ENCODE results near the gene MIEN1. TPM values are rescaled to one million over a fixed set of nuclear protein-coding genes. Genes with fewer than 3 reads are reported as not detected.
A peak's percentile ranks its signal among the peaks of the same experiment; 100 is the strongest.

Gene MIEN1, protein sequence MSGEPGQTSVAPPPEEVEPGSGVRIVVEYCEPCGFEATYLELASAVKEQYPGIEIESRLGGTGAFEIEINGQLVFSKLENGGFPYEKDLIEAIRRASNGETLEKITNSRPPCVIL
- total RNA-seq = 48.4 and 52.7 TPM in 2 replicates
- long read RNA-seq, transcript MIEN1-201 (4 exons, 1,006 nt) = major isoform, 10 of 14 reads
- long read RNA-seq, partial matches to known transcripts = 0 of 14 reads
- long read RNA-seq, other reads (novel, unspliced or antisense) = 0 of 14 reads

DNA sequence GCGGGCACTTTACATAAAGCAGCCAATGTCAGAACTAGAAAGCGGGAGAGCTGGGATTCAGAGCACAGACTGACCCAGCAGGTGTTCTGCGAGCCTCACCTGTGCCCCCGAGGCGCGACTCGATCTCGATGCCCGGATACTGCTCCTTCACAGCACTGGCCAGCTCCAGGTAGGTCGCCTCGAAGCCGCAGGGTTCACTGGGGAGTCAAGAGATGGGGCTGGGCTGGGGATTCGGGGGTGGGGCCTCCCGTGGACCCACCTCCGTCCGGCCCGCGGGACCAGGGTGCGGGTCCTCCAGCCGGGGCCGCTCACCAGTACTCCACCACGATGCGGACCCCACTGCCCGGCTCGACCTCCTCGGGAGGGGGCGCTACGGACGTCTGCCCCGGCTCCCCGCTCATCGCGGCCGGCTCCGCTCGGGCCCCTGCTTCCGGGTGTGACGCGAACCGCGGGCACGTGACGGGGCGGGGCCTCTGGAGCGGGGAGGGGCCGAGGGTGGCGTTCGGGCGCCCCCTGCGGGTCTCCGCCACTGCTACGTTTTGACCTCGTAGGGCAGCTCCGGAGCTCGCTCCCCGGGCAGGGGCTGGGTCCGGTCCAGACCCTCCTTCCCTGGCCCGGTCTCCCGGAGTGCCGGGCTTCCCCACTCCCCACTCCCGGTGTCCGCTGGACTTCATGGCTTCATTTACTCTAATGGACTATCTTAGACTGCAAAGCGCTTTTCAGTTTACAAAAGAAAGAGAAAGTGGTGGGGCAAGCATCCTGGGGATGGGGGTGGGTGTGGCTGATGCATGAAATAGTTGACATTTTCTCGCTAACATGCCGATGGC lies at the start of gene MIEN1:
Gene MIEN1 (minus strand): TSS at position 438 of the 827 bp plus-strand sequence. CDS start 37 bp downstream, at position 401.
- Mint-ChIP-seq H3K9me3 (ENCODE audit: unreplicated experiment) (no peaks in the 10 kb centered on the region), H3K4me3 (ENCODE audit: unreplicated experiment) (peak within 1 kb of the TSS; percentile 84), H3K27ac (ENCODE audit: unreplicated experiment) (peak within 1 kb of the TSS; percentile 81), H3K36me3 (ENCODE audit: unreplicated experiment) (peaks cover 18% of the 10 kb centered on the region), H3K4me1 (ENCODE audit: unreplicated experiment) (peaks cover 14% of the 10 kb centered on the region), H3K27me3 (ENCODE audit: unreplicated experiment) (no peaks in the 10 kb centered on the region)
- TF ChIP-seq, protein P1, sequence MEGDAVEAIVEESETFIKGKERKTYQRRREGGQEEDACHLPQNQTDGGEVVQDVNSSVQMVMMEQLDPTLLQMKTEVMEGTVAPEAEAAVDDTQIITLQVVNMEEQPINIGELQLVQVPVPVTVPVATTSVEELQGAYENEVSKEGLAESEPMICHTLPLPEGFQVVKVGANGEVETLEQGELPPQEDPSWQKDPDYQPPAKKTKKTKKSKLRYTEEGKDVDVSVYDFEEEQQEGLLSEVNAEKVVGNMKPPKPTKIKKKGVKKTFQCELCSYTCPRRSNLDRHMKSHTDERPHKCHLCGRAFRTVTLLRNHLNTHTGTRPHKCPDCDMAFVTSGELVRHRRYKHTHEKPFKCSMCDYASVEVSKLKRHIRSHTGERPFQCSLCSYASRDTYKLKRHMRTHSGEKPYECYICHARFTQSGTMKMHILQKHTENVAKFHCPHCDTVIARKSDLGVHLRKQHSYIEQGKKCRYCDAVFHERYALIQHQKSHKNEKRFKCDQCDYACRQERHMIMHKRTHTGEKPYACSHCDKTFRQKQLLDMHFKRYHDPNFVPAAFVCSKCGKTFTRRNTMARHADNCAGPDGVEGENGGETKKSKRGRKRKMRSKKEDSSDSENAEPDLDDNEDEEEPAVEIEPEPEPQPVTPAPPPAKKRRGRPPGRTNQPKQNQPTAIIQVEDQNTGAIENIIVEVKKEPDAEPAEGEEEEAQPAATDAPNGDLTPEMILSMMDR (IDR thresholded peaks at IDR 0.05) = peak; percentile 97
- peak; percentile 98 for DNase-seq (ENCODE audit: extremely low spot score, unreplicated experiment)

DNA sequence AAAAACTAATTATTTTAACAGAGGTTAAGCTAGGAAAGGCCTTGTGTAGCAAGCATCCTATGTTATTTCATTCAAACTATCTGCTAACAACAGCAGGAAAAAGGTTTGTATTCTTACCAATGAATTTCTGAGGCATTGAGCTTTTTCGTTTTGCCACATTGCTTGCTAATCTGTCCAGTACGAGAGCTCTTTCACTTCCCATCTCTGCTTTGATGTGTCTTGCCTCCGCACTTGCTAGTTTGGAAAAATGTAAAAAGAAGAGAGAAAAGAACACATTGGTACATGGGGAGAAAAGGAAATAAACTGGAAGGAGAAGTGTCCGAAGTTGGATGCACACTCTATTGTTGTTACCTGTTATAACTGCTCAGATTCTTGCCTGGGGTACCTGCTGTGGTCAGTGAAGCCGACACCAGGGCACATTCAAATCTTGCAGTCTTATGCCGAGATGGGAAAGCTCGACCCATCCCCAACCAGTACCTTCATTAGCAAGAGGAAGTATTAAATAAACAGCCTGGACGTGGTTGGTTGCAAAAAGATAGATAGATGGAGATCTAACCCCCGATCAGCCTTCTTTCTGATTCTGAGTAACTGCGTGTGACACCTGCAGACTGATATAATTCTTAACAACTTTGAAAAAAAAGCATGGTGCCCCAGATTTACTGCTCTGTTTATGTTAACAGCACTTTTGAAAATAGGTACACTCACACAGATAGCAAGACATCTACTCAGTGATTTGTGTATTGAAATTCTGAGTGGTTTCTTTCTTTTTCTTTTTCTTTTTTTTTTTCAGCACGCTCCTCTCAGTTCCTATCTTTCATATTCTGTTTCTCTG lies 47.4 kb upstream of the MIEN1 start:
- Mint-ChIP-seq H3K4me3 (ENCODE audit: unreplicated experiment) (no peak overlapping the region), H3K27me3 (ENCODE audit: unreplicated experiment) (peaks cover 77% of the 10 kb centered on the region), H3K4me1 (ENCODE audit: unreplicated experiment) (no peaks in the 10 kb centered on the region), H3K9me3 (ENCODE audit: unreplicated experiment) (no peaks in the 10 kb centered on the region), H3K27ac (ENCODE audit: unreplicated experiment) (no peak overlapping the region), H3K36me3 (ENCODE audit: unreplicated experiment) (no peaks in the 10 kb centered on the region)
- TF ChIP-seq, protein P1 (IDR thresholded peaks at IDR 0.05) = no peak
- no peak for DNase-seq (ENCODE audit: extremely low spot score, unreplicated experiment)

DNA sequence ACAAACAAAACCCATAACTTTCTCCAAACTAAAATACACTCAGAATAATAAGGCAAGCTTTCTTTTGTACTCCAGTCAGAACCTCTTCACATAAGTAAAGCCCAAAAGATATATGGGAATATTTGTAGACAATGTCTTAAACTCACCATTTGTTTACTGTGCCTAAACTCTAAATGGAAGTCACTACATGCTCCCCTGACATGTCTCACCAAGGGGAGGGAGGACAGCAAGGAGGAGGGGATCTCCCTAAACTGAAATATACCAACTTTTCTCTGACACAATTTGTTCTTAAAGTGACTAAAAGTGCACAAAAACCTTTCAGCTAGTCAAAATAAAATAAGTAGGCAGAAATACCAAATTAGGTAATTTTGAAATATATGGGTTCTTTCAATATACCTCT lies 45.9 kb upstream of the MIEN1 start:
- no peak for DNase-seq (ENCODE audit: extremely low spot score, unreplicated experiment)
- no peak overlapping the region for H3K27ac Mint-ChIP-seq (ENCODE audit: unreplicated experiment)
- H3K36me3 Mint-ChIP-seq (ENCODE audit: unreplicated experiment) = no peaks in the 10 kb centered on the region
- H3K4me3 Mint-ChIP-seq (ENCODE audit: unreplicated experiment) = no peak overlapping the region
- H3K9me3 Mint-ChIP-seq (ENCODE audit: unreplicated experiment) = no peaks in the 10 kb centered on the region
- H3K27me3 Mint-ChIP-seq (ENCODE audit: unreplicated experiment) = peaks cover 74% of the 10 kb centered on the region
- no peaks in the 10 kb centered on the region for H3K4me1 Mint-ChIP-seq (ENCODE audit: unreplicated experiment)
- TF ChIP-seq, protein P1 (IDR thresholded peaks at IDR 0.05) = no peak

DNA sequence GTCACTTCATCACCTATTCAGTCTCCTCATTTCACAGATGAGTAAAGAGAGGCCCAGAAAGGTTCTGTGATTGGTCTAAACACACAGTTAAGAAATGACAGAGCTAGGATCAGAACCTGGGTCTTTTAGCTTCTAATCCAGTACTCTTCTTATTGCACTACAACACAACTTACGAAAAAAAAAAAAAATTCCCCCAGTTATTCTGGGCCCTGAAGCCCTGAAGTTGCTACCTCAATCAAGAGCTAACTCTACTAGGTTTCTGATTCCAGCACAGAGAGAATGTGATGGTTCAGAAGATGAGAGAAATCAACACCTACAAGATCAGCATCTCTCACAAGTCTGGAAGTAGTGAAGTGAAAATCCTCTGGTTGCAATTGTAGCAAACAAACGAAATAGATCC lies 44.7 kb upstream of the MIEN1 start:
- Mint-ChIP-seq H3K27me3 (ENCODE audit: unreplicated experiment) (peaks cover 72% of the 10 kb centered on the region), H3K36me3 (ENCODE audit: unreplicated experiment) (no peaks in the 10 kb centered on the region), H3K4me3 (ENCODE audit: unreplicated experiment) (no peak overlapping the region), H3K9me3 (ENCODE audit: unreplicated experiment) (no peaks in the 10 kb centered on the region), H3K27ac (ENCODE audit: unreplicated experiment) (no peak overlapping the region), H3K4me1 (ENCODE audit: unreplicated experiment) (no peaks in the 10 kb centered on the region)
- TF ChIP-seq, protein P1 (IDR thresholded peaks at IDR 0.05) = no peak
- DNase-seq (ENCODE audit: extremely low spot score, unreplicated experiment) = no peak
